Stomach (tissue), 4 donors: ENCODE measurements around the gene BCAN.

Source experiments
- CTCF ChIP-seq, 7 experiments: fragments of 450-650 bp in 4 of 7; fragments of 200-600 bp in 3 of 7; sonication (generic) in 3 of 7; IDR thresholded peaks; one replicate each; pipeline ENCODE4 v1.5.1; 2016 to 2019; ENCODE audit warnings: antibody characterized with exemption in 7 of 7, control low read depth in 2 of 7, mild to moderate bottlenecking in 1 of 7
- EP300 ChIP-seq: sonication (generic); formaldehyde crosslinking; IDR thresholded peaks from one replicate; pipeline ENCODE4 v1.6.1; 2017; ENCODE audit warnings: antibody characterized with exemption
- POLR2A ChIP-seq, 4 donors: fragments of 450-650 bp; IDR thresholded peaks; one replicate each; pipeline ENCODE4 v1.6.1; 2016; ENCODE audit warnings: antibody characterized with exemption in 4 of 4, control low read depth in 2 of 4, mild to moderate bottlenecking in 1 of 4, moderate library complexity in 1 of 4

- TF ChIP-seq CTCF (IDR thresholded peaks at IDR 0.05) (no peak), EP300 (no peak), POLR2A (IDR thresholded peaks at IDR 0.05) (no peak)
Measured at GRCh38 chr1:156648496-156648895, 6.6 kb downstream of the BCAN start.
